OCI-LY7 (cell line): Measurements from ENCODE around the gene DCP1B. TPM values are rescaled to one million over a fixed set of nuclear protein-coding genes. Genes with fewer than 3 reads are reported as not detected.

Experiments used
- BruUV-seq: library from RNA; stranded (reverse); fragments of 400-500 nt; replicated peaks from 2 replicates; lab custom pipeline; 2021; lab: Mats Ljungman, UMichigan
- CTCF ChIA-PET: fragments of 300-600 bp; sonication (Branson Sonifier 250); formaldehyde crosslinking; loops from one replicate; lab custom pipeline; 2022; ENCODE audit warnings: antibody characterized with exemption; ENCODE audit not compliant: unreplicated experiment; lab: Charles Lee
- POLR2A ChIA-PET: fragments of 300-600 bp; sonication (Branson Sonifier 250); formaldehyde crosslinking; loops from one replicate; lab custom pipeline; 2022; ENCODE audit warnings: antibody characterized with exemption; lab: Charles Lee
- DNase-seq: peaks from one replicate; pipeline ENCODE4 v3.0.0-alpha.2; 2015; ENCODE audit warnings: low spot score
- H2AFZ ChIP-seq: fragments of 200-600 bp; sonication (generic), shearing (Covaris generic); 2 replicates; pipeline ENCODE4 v1.6.1; 2014; ENCODE audit warnings: mild to moderate bottlenecking, antibody characterized with exemption, low read length, moderate library complexity
- H3K27ac ChIP-seq: fragments of 200-600 bp; sonication (generic); 2 replicates; pipeline ENCODE4 v1.5.1; 2014; ENCODE audit warnings: mixed run types, low read depth, mild to moderate bottlenecking, moderate library complexity, low read length, inconsistent platforms; ENCODE audit not compliant: poor library complexity, severe bottlenecking
- H3K36me3 ChIP-seq: fragments of 200-600 bp; sonication (generic); 2 replicates; pipeline ENCODE4 v1.6.1; 2014; ENCODE audit warnings: mild to moderate bottlenecking, antibody characterized with exemption, low read length, moderate library complexity, mixed read lengths; ENCODE audit not compliant: insufficient read depth
- H3K4me1 ChIP-seq: fragments of 200-600 bp; sonication (generic); 2 replicates; pipeline ENCODE4 v1.5.1; 2014; ENCODE audit warnings: mild to moderate bottlenecking, low read length; ENCODE audit not compliant: insufficient read depth, poor library complexity, severe bottlenecking
- H3K4me2 ChIP-seq: fragments of 200-600 bp; sonication (generic); 2 replicates; pipeline ENCODE4 v1.6.1; 2014; ENCODE audit warnings: mild to moderate bottlenecking, low read length
- H3K4me3 ChIP-seq: fragments of 200-600 bp; sonication (generic); 2 replicates; pipeline ENCODE4 v1.5.1; 2014; ENCODE audit warnings: mild to moderate bottlenecking, low read depth, low read length; ENCODE audit not compliant: poor library complexity, severe bottlenecking
- H3K79me2 ChIP-seq: fragments of 200-600 bp; sonication (generic); 2 replicates; pipeline ENCODE4 v1.6.1; 2016; ENCODE audit warnings: low read depth, mild to moderate bottlenecking, low read length, moderate library complexity, mixed read lengths; ENCODE audit not compliant: insufficient read depth
- H3K9me2 ChIP-seq: fragments of 200-600 bp; sonication (generic); 2 replicates; pipeline ENCODE4 v1.6.1; 2016; ENCODE audit warnings: mild to moderate bottlenecking, low read length, mixed read lengths; ENCODE audit not compliant: insufficient read depth
- H3K9me3 ChIP-seq: fragments of 200-600 bp; sonication (generic); 2 replicates; pipeline ENCODE4 v1.6.1; 2014; ENCODE audit warnings: mild to moderate bottlenecking, mixed run types, low read length, mixed read lengths
- H4K20me1 ChIP-seq: fragments of 200-600 bp; sonication (generic); 2 replicates; pipeline ENCODE4 v1.6.1; 2014; ENCODE audit warnings: mild to moderate bottlenecking, antibody characterized with exemption, low read length, moderate library complexity, mixed read lengths; ENCODE audit not compliant: insufficient read depth
- EZH2phosphoT487 ChIP-seq: fragments of 200-600 bp; sonication (generic); IDR thresholded peaks from 2 replicates; pipeline ENCODE4 v1.6.1; 2018; ENCODE audit warnings: low read depth, borderline replicate concordance, mild to moderate bottlenecking, mixed run types, antibody characterized with exemption, low read length, moderate library complexity, mixed read lengths
- intact Hi-C: fragments of 100-400 bp; cut with micrococcal nuclease; formaldehyde crosslinking; loops from one replicate; pipeline ENCODE4 v1.10.0; 2022; ENCODE audit not compliant: unreplicated experiment
- total RNA-seq, 2 experiments: library from RNA; depleted of rRNA in 1 of 2; stranded (reverse); fragments of >200 nt in 1 of 2; shearing (Covaris generic) in 1 of 2; gene quantifications; 2 replicates each; pipeline ENCODE4 v1.2.3, GENCODE V29; 2014 to 2022
- TF ChIP-seq, protein P1 (sequence below): fragments of 200-600 bp; sonication (generic); conservative IDR thresholded peaks from 2 replicates; pipeline ENCODE4 v1.5.1; 2014; ENCODE audit warnings: mild to moderate bottlenecking, antibody characterized with exemption, low read length, moderate library complexity, mixed read lengths

The DCP1B gene
- total RNA-seq, 2 experiments from 2014 or later = 14.2 to 15.5 TPM

DNA sequence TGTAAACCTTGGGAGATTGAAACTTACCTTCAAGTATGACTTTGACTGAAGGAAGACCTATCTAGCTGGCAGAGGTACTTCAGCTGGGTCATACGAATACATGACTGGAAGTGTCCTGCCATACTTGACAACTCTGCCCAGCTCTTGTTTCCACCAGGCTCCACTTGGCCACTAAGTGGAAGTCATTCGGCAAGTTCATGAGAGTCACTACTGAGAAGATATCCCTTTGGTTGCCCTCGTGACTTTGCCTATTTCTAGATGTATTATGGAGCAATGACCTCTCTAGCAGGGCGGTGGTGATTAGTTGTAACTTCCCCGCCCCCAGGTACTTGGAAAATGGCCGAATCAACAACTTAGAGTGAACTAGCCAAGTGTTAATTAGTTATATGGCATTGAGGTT, 39.9 kb upstream of the DCP1B start:
- H4K20me1 ChIP-seq = no peaks in the 10 kb centered on the region
- POLR2A ChIA-PET = no interaction called here
- TF ChIP-seq EZH2phosphoT487 = no peak
- TF ChIP-seq, protein P1, sequence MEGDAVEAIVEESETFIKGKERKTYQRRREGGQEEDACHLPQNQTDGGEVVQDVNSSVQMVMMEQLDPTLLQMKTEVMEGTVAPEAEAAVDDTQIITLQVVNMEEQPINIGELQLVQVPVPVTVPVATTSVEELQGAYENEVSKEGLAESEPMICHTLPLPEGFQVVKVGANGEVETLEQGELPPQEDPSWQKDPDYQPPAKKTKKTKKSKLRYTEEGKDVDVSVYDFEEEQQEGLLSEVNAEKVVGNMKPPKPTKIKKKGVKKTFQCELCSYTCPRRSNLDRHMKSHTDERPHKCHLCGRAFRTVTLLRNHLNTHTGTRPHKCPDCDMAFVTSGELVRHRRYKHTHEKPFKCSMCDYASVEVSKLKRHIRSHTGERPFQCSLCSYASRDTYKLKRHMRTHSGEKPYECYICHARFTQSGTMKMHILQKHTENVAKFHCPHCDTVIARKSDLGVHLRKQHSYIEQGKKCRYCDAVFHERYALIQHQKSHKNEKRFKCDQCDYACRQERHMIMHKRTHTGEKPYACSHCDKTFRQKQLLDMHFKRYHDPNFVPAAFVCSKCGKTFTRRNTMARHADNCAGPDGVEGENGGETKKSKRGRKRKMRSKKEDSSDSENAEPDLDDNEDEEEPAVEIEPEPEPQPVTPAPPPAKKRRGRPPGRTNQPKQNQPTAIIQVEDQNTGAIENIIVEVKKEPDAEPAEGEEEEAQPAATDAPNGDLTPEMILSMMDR = no peak
- no peaks in the 10 kb centered on the region for H3K36me3 ChIP-seq
- H3K79me2 ChIP-seq = no peaks in the 10 kb centered on the region
- no peak overlapping the region for H3K4me3 ChIP-seq
- no peak overlapping the region for H2AFZ ChIP-seq
- CTCF ChIA-PET = no interaction called here
- no peak overlapping the region for H3K27ac ChIP-seq
- no peaks in the 10 kb centered on the region for H3K9me2 ChIP-seq
- no peak for DNase-seq
- H3K4me2 ChIP-seq = no peak overlapping the region
- BruUV-seq = no TSS peak
- intact Hi-C loops = no loop called here
- H3K4me1 ChIP-seq = no peaks in the 10 kb centered on the region
- H3K9me3 ChIP-seq = no peaks in the 10 kb centered on the region

DNA sequence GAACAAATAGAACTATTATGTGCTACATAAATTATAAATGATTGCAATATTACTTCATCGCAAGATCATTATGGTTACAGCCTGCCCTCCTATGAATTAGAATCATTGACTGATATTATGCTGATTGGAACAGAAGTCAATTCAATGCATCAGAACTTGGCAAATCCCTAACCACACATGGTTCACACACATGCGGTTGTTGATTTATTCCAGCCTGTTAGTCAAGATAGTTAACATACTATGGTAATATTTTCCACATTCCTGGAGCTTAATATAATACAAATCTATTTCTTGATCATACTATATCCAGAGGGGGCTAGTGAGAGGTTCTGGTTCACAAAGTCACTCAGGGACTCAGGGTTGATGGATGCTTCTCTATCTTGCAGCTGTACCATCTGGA, 38.8 kb upstream of the DCP1B start:
- Histone ChIP-seq H3K36me3 (no peaks in the 10 kb centered on the region), H2AFZ (no peak overlapping the region), H3K4me1 (no peaks in the 10 kb centered on the region), H3K9me2 (no peaks in the 10 kb centered on the region), H3K27ac (no peak overlapping the region), H3K4me3 (no peak overlapping the region), H3K79me2 (no peaks in the 10 kb centered on the region), H3K9me3 (no peaks in the 10 kb centered on the region), H3K4me2 (no peak overlapping the region), H4K20me1 (no peaks in the 10 kb centered on the region)
- DNase-seq = no peak
- TF ChIP-seq, protein P1 = no peak
- no peak for TF ChIP-seq EZH2phosphoT487
- ChIA-PET POLR2A (interaction anchor here (0.6 kb wide), 1 partner anchor 26 kb away, joined by 3 read pairs; no protein-coding TSS in a partner anchor), CTCF (no interaction called here)
- intact Hi-C loops = no loop called here
- no TSS peak for BruUV-seq

DNA sequence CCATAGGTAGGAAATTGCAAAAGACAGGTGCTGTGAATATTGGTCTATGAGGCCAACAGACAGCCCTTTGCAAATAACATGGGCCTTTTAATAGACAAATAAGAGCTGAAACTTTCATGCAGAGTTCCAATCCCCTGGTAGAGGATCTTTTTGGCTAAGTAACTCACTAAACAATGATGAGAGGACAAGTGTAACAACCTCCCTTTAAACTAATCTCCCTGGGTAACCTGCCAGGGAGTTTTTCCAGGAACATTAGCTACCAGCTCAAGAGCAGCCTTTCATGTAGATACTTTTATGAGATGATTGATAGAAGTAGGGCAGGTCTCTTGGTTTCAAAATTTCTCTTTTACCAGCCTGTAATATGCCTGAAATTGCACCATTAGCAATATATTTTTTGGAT, 34.8 kb upstream of the DCP1B start:
- ChIA-PET POLR2A (interaction anchor here (0.6 kb wide), 1 partner anchor 541 kb away, joined by 3 read pairs; no protein-coding TSS in a partner anchor), CTCF (no interaction called here)
- H3K27ac ChIP-seq = no peak overlapping the region
- H3K36me3 ChIP-seq = no peaks in the 10 kb centered on the region
- TF ChIP-seq EZH2phosphoT487 = no peak
- TF ChIP-seq, protein P1 = no peak
- no peak overlapping the region for H3K4me2 ChIP-seq
- no peak overlapping the region for H2AFZ ChIP-seq
- DNase-seq = no peak
- no peaks in the 10 kb centered on the region for H3K9me3 ChIP-seq
- BruUV-seq = no TSS peak
- no peak overlapping the region for H3K4me3 ChIP-seq
- intact Hi-C loops = no loop called here
- peaks cover 6% of the 10 kb centered on the region for H3K4me1 ChIP-seq
- no peaks in the 10 kb centered on the region for H4K20me1 ChIP-seq
- no peaks in the 10 kb centered on the region for H3K79me2 ChIP-seq
- no peaks in the 10 kb centered on the region for H3K9me2 ChIP-seq
